NCI-H146 treated with DMSO at 0.1 percent for 48 hours (cell line): ENCODE data around the gene TEX264.

Experiments
- DNase-seq: peaks from one replicate; lab custom pipeline; 2025; ENCODE audit not compliant: unreplicated experiment; lab: John Stamatoyannopoulos, UW

Gene TEX264

DNA sequence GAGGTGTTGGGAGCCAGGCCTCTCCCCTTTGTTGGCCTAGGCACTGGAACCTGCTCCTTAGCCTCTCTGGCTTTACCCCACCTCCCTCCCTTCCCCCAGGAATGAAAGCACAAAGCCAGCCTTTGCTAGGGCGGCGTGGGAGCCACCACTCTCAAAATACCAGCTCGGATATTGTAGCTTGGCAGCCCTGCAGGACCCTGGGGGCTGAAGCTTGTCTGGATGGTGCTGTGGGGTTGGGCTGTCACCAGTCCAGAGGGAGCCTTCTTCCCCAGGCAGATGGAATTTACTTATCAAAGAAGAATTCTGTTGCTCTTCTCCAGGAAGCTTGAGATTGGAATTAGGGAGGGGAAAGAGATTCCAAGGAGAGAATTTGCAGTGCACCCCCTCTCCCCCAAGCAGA, 20.9 kb downstream of the TEX264 start:
- no peak for DNase-seq

DNA sequence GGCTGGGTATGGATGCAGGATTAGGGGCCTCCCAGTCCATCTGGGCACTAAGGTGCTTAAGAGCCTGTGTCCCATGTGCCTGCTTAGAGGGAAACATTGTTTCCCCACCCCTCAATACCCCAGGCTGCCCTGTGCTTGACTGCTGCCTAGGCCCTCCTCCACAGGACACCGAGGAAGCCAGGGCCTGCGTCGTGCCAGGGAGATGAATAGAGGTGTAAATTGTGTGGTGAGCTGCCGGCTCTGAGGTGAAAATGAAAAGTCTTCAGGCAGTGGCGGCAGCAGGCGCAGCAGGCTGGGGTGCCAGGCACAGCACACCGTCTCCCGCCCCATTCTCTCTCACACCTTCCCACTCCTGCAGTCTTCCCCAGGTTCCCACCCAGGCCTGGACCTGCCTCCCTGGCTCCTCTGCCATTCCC, 21.9 kb downstream of the TEX264 start:
- DNase-seq = no peak

DNA sequence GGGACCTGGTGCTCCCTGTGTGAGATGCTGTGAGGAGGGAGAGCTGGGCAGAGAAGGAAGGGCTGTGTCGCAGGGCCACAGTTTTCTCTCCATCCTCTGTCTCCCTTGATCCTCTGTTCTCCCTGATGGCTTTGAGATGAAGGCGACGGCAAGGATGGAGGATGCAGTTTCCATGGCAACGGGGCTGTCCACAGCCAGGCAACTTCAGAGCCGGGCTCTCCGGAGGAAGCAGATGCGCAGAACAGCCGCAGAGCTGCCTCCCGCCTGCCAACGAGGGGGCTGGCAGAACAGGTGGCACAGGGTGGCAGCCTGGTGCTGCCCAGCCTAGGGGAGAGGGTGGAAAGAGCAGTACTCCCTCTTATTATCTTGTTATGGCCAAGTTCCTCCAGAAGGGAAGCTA, 25.9 kb downstream of the TEX264 start:
- DNase-seq = no peak

GRCh38 chr3:51698209-51698608, 27.2 kb downstream of the TEX264 start:
- no peak for DNase-seq

DNA sequence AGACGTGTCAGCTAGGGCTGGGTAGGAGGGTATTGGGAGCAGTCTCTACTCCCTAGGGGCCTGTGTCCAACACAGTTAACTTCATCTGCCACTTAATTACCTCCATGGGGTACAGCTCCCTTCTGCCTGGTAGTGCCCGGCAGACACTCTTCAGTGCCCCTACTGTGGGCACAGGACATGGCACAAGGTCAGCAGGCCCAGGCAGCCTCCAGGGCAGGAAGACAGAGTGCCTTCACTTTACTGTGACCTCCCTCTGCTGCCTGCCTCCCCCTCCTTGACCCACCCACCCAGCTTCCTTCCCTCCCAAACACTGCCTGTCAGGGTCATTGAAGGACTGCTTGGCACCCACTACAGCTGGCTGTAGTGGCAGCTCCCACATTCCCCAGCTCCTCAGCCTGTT, 29.4 kb downstream of the TEX264 start:
- no peak for DNase-seq

DNA sequence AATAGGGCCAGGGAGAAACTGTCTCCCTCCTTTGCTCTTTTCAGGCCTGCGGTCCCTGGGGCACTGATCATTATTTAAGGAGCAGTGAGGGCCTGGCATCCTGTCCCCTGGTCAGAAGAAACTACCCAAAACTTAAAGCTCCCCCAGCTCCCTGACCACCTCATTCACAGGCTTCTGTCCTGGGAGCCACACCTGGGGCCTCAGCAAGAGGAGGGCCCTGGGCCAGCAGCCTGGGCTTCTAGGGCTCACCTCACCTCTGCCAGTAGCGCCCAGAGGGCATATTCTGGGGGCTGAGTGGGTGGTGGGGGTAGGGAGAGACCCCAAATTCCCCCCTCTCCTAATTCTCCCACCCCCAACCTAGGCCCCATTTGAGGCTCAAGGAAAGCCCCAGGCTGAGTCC, 31.1 kb downstream of the TEX264 start:
- no peak for DNase-seq

DNA sequence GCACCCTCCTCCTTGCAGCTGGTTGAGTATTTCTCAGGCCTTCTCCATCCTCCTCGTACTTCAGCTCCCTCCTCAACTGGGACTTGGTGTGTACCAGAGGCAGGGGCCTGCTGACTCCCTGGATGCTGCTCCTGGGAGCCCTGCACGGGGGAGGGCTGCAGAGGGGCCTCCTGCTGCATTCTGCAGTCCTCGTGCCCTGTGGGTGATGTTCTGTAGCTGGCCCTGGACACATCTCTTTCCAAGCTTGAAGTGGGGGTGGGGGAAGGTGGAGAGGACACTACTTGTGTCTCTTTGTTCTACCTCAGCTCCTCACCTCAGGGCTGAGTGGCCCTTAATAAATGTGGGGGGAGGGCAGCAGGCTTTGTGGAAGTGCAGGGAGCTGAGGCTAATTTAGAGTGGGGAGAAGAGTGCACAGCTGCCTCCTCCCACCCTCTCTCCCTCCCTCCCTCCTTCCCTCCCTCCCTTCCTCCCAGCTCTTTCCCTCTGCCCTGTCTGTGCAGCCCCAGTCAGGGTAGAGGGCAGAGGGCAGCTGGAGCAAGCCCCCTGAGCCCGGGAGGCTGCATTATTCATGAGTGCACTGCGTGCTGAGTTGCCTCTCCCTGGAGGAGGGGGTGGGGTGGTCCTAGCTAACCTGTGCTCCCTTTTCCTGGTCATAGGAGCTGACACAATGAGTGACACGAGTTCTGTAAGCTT, 32.2 kb downstream of the TEX264 start:
- no peak for DNase-seq

DNA sequence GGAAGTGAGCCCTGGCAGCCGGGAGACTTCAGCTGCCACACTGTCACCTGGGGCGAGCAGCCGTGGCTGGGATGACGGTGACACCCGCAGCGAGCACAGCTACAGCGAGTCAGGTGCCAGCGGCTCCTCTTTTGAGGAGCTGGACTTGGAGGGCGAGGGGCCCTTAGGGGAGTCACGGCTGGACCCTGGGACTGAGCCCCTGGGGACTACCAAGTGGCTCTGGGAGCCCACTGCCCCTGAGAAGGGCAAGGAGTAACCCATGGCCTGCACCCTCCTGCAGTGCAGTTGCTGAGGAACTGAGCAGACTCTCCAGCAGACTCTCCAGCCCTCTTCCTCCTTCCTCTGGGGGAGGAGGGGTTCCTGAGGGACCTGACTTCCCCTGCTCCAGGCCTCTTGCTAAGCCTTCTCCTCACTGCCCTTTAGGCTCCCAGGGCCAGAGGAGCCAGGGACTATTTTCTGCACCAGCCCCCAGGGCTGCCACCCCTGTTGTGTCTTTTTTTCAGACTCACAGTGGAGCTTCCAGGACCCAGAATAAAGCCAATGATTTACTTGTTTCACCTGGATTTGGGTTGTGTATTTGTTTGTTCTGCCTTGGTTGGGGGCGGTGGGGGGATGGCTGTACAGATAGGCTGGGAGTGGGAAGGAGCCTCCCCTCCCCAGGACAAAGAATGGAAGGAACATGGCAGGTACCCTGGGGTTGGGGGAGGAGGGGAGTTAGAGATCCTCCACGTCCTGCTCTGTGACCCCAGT, 32.9 kb downstream of the TEX264 start:
- DNase-seq = no peak

- DNase-seq = no peak
Measured at GRCh38 chr3:51704511-51704950, 33.5 kb downstream of the TEX264 start.

DNA sequence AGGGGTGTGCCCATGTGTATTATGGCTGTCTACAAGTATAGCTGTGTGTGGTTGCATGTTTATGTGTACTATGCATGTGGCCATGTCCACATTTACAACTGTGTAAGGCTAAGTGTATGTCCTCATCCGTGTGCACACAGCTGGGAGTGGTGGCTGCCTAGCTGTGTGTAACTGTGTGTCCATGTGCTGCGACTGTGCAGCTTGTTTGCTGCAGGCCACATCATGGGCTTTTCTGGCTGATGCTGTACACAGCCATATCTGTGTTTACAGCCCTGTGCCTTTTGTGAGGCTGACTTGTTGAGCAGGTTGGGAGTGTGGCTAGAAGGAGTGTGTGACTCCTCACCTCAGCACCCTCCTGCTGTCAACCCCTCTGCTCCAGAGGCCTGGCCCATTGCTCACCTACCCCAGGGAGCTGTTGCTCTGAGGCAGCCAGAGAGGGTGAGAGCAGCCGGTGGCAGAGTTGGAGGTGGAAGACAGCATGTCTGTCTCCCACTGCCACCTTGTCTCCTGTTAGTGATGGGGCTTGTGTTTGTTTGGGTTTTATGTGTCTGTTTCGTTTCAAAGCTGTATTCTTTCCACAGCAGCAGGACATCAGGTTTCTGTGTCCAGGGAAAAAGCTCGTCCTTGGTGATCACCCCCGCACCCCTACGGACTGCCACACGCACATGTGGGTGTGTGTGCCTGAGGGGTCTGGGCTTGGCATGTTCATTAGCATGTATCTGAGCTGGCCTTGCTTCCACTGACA, 34.4 kb downstream of the TEX264 start:
- DNase-seq = no peak

DNA sequence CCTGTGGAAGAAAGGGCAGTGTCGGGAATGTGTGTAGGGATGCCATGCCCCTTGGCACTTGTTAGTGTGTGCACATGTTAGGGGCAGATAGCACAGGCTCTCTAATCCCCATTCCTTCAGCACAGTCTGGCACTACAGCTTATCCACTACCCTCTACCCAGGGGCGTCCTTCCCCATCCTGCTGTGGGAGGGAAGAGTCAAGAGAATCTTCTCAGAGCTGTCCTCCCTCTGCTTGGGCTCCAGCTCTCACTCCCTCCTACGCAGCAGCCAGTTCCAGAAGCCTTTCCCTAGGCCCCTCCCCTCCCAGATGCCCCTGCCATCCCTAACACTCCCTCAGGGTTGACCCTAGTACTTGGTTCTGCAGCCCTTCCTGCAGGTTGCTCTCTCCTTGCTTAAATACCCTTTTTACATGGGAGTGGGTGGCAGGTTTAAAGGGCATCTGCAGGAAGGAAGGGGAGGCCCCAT, 35.0 kb downstream of the TEX264 start:
- DNase-seq = no peak

DNA sequence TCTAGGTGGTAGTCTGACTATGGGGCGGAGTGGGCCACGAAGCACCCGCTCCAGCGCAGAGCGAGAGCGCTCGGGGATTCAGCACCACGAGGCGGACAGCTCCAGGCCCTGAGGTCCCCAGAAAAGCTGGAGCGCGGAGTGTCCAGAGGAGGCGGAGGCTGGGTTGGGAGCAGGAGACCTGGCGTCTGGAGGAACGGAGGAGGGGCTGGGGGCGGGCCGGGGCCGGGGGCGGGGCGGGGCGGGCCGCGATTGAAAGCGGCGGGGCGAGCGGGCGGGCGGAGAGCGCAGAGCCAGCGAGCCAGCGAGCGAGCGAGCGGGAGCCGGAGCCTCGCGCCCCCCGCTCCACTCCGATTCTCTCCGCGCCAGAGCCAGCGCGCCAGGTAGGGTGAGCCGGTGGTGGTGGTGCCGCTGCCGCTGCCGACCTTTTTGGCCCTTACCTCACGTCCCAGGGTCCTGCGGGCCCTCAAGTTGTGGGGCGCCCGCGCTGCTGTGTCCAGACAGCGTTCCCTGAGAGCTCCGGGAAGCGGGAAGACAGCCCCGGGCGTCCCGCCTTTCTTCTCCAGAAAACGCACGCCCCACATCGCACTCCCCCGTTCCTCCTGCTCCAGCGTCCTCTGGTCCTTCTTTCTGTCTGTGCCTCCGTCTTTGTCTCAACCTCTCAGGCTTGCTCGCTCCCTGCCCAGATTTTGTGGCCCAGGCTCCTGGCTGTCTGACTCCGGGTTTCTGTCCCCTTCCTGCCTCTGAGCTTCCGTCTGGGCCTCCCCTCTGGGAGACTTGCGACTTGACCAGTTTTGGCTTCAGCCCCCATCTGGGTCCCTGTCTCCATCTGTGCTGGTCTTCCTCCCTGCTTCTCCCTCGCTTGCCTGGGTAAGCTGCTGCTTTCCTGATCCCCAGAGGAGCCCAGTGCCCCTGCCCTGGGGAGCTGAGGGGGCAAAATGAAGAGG, 36.0 kb downstream of the TEX264 start, which contains the start of gene GRM2:
Gene GRM2 (plus strand): TSS at position 281 of the 944 bp plus-strand sequence. CDS start 1,916 bp downstream, outside the sequence.
- peak; percentile 52 for DNase-seq

GRCh38 chr3:51708216-51708845, 37.3 kb downstream of the TEX264 start:
- DNase-seq = no peak

DNA sequence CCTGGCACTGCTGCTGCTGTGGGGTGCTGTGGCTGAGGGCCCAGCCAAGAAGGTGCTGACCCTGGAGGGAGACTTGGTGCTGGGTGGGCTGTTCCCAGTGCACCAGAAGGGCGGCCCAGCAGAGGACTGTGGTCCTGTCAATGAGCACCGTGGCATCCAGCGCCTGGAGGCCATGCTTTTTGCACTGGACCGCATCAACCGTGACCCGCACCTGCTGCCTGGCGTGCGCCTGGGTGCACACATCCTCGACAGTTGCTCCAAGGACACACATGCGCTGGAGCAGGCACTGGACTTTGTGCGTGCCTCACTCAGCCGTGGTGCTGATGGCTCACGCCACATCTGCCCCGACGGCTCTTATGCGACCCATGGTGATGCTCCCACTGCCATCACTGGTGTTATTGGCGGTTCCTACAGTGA, 38.0 kb downstream of the TEX264 start:
- DNase-seq = no peak

- no peak for DNase-seq
Measured at GRCh38 chr3:51709675-51710074, 38.6 kb downstream of the TEX264 start.

- DNase-seq = no peak
Measured at GRCh38 chr3:51710631-51711351, 39.7 kb downstream of the TEX264 start.

DNA sequence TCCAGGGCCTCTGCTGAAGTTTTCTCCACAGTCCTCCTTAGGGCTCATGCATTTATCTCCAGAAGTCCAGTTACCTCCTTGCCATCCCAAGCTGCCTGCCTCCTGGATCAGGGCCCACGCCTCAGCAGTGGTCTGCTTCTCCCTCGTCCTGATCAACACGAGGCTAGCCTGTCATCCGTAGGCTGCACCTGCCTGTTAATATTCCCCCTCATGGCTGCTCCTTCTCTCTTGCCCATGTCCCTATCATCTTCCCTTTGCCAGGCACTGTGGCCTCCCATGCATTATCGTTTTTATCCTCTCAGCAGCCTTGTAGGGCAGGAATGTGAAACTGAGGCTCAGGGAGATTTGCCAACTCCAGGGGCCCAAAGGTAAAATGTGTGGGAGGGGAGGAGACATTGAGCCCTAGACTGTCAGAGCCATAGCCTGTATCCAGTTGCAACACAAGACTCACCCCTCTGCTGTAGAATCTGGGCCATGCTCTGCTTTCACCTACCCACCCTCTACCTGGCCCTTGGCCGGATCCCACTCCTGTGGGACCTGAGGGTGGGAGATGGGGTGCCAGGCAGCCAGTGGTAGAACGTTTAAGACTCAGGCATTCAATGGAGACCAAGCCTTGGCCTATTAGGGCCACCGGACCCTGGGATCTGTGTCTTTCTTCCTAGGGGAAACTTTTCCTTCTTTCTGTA, 40.4 kb downstream of the TEX264 start:
- DNase-seq = no peak

- DNase-seq = no peak
Measured at GRCh38 chr3:51712038-51712420, 41.0 kb downstream of the TEX264 start.

- no peak for DNase-seq
Measured at GRCh38 chr3:51712511-51712931, 41.5 kb downstream of the TEX264 start.
